Measurements from ENCODE around the gene SLC25A45.

SLC25A45 gene

DNA sequence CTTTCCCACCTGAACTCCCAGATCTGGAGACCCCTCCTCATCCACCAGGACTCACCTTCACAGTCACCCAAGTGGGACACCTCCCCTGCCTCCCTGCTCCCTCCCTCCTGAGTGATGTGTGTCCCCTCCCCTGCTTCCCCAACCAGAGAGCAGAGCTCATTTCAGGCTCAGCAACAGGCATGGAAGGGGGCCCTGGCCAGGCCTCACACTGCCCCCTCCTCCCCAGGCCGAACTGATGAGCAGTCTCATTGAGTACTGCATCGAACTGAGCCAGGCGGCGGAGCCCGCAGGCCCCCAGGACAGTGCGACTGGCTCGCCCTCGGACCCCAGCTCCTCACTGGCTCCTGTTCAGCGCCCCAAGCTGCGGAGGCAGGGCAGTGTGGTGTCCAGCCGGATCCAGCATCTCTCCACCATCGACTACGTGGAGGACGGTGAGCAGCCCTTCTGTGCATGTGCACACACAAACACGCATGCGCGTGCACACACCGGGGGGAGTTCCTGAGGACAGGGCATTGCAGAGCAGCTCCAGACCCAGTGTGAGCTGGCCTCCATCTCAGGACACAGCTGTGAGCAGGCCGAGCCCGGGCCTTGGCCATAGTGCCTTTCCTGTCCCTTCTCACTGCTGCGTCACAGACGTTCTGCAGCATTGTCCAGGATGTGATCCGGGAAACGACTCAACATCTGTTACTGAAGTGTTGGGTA lies 22.3 kb upstream of the SLC25A45 start:
- DNase-seq (ENCODE audit: low read depth, low spot score), result no peak
- TF ChIP-seq, protein P1, sequence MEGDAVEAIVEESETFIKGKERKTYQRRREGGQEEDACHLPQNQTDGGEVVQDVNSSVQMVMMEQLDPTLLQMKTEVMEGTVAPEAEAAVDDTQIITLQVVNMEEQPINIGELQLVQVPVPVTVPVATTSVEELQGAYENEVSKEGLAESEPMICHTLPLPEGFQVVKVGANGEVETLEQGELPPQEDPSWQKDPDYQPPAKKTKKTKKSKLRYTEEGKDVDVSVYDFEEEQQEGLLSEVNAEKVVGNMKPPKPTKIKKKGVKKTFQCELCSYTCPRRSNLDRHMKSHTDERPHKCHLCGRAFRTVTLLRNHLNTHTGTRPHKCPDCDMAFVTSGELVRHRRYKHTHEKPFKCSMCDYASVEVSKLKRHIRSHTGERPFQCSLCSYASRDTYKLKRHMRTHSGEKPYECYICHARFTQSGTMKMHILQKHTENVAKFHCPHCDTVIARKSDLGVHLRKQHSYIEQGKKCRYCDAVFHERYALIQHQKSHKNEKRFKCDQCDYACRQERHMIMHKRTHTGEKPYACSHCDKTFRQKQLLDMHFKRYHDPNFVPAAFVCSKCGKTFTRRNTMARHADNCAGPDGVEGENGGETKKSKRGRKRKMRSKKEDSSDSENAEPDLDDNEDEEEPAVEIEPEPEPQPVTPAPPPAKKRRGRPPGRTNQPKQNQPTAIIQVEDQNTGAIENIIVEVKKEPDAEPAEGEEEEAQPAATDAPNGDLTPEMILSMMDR (IDR thresholded peaks at IDR 0.05; ENCODE audit: insufficient read depth, low read length, missing control alignments), result no peak
- no peak overlapping the region for H3K4me3 ChIP-seq (ENCODE audit: low read depth, low read length)
- ChIA-PET CTCF (interaction anchor here (1.7 to 11.7 kb wide), 2 partner anchors 8 to 11 kb away, joined by 7 to 123 read pairs; no protein-coding TSS in a partner anchor), POLR2A (no interaction called here)

DNA sequence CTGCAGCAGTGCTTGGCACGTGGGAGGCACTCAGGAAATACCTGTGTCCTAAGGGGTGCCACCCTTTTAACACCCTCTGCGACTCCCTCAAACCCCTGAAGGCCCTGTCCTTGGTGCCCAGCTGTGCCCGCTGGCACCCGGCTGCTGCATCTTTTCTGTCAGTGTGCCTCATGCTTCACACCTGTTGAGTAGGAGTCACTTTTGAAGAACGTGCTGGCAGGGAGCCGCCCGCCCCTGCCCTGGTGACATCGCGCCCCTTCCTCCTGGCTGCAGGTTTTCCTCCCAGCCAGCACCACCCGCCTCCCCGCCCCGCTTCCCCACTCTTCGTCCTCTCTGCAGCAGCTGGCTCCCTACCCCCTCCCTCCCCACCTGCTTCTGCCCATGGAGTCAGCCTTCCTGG lies 21.8 kb upstream of the SLC25A45 start:
- DNase-seq (ENCODE audit: low read depth, low spot score), result no peak
- H3K4me3 ChIP-seq (ENCODE audit: low read depth, low read length), result no peak overlapping the region
- TF ChIP-seq, protein P1 (IDR thresholded peaks at IDR 0.05; ENCODE audit: insufficient read depth, low read length, missing control alignments), result no peak
- ChIA-PET POLR2A (no interaction called here), CTCF (interaction anchor here (1.7 to 11.7 kb wide), 2 partner anchors 8 to 12 kb away, joined by 7 to 123 read pairs; no protein-coding TSS in a partner anchor)

DNA sequence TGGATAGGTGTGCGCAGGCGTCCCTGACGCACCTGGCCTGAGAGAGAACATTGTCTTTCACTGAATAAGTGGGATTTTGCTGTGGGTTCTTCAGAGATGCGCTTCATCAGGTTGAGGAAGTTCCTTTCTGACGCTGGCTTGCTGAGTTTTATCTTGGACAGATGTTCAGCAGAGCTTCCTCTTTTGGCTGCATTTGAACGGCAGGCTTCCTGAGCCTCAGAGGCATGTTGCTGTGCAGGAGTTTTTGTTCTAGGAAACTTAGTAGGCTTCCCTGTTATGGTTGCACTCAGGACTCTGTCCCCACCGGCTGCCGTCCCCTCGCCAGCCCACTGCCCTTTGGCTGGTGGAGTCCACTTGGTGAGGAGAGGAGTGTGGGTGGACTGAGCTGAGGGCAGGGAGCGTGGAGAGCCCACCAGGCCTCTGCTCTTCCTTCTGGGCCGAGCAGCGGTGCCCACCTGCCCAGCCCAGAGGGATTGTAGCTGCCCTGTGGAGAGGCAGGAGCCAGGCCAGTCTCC lies 21.2 kb upstream of the SLC25A45 start:
- DNase-seq (ENCODE audit: low read depth, low spot score), result no peak
- no peak overlapping the region for H3K4me3 ChIP-seq (ENCODE audit: low read depth, low read length)
- CTCF ChIA-PET, result interaction anchor here (1.7 to 11.7 kb wide), 2 partner anchors 9 to 13 kb away, joined by 7 to 123 read pairs; no protein-coding TSS in a partner anchor
- POLR2A ChIA-PET, result no interaction called here
- TF ChIP-seq, protein P1 (IDR thresholded peaks at IDR 0.05; ENCODE audit: insufficient read depth, low read length, missing control alignments), result no peak

DNA sequence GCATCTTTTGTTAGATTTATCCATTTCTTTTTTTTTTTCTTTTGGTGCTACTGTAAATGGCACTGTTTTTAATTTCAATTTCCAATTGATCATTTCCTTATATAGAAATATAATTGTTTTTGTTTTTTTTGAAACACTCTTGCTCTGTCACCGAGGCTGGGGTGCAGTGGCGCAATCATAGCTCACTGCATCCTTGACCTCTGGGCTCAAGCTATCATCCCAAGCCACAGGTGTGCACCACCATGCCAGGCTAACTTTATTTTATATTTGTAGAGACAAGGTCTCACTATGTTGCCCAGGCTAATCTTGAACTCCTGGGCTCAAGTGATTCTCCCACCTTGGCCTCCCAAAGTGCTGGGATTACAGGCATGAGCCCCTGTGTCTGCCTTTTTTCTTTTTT lies 20.3 kb upstream of the SLC25A45 start:
- TF ChIP-seq, protein P1 (IDR thresholded peaks at IDR 0.05; ENCODE audit: insufficient read depth, low read length, missing control alignments), result no peak
- ChIA-PET CTCF (interaction anchor here (0.7 to 11.7 kb wide), 2 partner anchors 13 to 77 kb away, joined by 4 to 123 read pairs; no protein-coding TSS in a partner anchor), POLR2A (no interaction called here)
- no peak overlapping the region for H3K4me3 ChIP-seq (ENCODE audit: low read depth, low read length)
- no peak for DNase-seq (ENCODE audit: low read depth, low spot score)

DNA sequence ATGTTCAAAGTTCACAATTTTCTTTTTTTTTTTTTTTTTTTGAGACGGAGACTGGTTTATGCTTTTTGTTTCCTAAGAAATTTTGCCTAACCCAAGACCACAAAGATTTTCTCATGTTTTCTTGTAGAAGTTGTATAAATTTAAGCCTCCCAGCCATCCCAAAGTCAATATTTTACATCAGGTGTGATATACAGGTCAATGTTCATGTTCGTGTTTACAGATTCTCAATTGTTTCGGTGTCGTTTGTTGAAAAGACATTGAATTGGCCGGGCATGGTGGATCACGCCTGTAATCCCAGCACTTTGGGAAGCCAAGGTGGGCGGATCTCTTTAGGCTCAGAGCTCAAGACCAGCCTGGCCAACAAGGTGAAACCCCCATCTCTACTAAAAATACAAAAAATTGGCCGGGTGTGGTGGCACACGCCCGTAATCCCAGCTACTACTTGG lies 19.4 kb upstream of the SLC25A45 start:
- CTCF ChIA-PET, result interaction anchor here (11.7 kb wide), 1 partner anchor 14 kb away, joined by 123 read pairs; no protein-coding TSS in a partner anchor
- DNase-seq (ENCODE audit: low read depth, low spot score), result no peak
- POLR2A ChIA-PET, result interaction anchor here (1.2 kb wide), 1 partner anchor 21 kb away, joined by 3 read pairs; the partner anchor contains the start of gene NEAT1
- TF ChIP-seq, protein P1 (IDR thresholded peaks at IDR 0.05; ENCODE audit: insufficient read depth, low read length, missing control alignments), result no peak
- no peak overlapping the region for H3K4me3 ChIP-seq (ENCODE audit: low read depth, low read length)
